ENCODE measurements around the gene ZBTB6. TPM values are rescaled to one million over a fixed set of nuclear protein-coding genes. Genes with fewer than 3 reads are reported as not detected.
A peak's percentile ranks its signal among the peaks of the same experiment; 100 is the strongest.

The ZBTB6 gene, protein sequence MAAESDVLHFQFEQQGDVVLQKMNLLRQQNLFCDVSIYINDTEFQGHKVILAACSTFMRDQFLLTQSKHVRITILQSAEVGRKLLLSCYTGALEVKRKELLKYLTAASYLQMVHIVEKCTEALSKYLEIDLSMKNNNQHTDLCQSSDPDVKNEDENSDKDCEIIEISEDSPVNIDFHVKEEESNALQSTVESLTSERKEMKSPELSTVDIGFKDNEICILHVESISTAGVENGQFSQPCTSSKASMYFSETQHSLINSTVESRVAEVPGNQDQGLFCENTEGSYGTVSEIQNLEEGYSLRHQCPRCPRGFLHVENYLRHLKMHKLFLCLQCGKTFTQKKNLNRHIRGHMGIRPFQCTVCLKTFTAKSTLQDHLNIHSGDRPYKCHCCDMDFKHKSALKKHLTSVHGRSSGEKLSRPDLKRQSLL
- 7.2 TPM for polyA plus RNA-seq (2013, experiment 1 of 2)
- polyA plus RNA-seq (2013, experiment 2 of 2): 7.9 TPM

- Histone ChIP-seq H3K79me1 (ENCODE audit: low read depth, low read length) (no peaks in the 10 kb centered on the region), H3K9ac (ENCODE audit: low read depth, low read length, poor library complexity) (peak within 1 kb of the TSS; percentile 96), H2BK12ac (ENCODE audit: low read length) (no peak within 1 kb of the TSS), H3K27ac (replicated peaks; ENCODE audit: low read length) (peak within 1 kb of the TSS; percentile 87), H3K4me3 (ENCODE audit: low read length in 2 of 2) (peak within 1 kb of the TSS; percentile 92 to 96), H2AK5ac (ENCODE audit: low read depth, low read length) (no peak within 1 kb of the TSS), H3K36me3 (replicated peaks in 1 of 2; ENCODE audit: control insufficient read depth in 2 of 2, insufficient read depth in 2 of 2, low read length in 2 of 2) (peaks cover 6 to 46% of the 10 kb centered on the region in 2 donors), H2AFZ (ENCODE audit: low read length) (peak within 1 kb of the TSS; percentile 90), H3K4me1 (ENCODE audit: control insufficient read depth in 2 of 2, insufficient read depth in 1 of 2, low read depth in 1 of 2, low read length in 2 of 2) (peaks cover 1 to 2% of the 10 kb centered on the region in 2 donors), H3K14ac (ENCODE audit: low read length) (no peak within 1 kb of the TSS), H3K9me3 (replicated peaks in 1 of 2; ENCODE audit: control insufficient read depth in 2 of 2, insufficient read depth in 1 of 2, low read depth in 1 of 2, low read length in 2 of 2) (no peaks in the 10 kb centered on the region), H3K4me2 (ENCODE audit: insufficient read depth, low read length, poor library complexity, severe bottlenecking) (peak within 1 kb of the TSS; percentile 59), H4K91ac (ENCODE audit: low read depth, low read length, poor library complexity) (no peak within 1 kb of the TSS), H4K8ac (ENCODE audit: low read depth, low read length) (no peak within 1 kb of the TSS), H3K23ac (ENCODE audit: low read depth, low read length, poor library complexity) (peak within 1 kb of the TSS; percentile 62), H3K4ac (ENCODE audit: low read length) (no peak within 1 kb of the TSS), H2BK5ac (ENCODE audit: low read length) (no peak within 1 kb of the TSS), H3K18ac (ENCODE audit: low read length) (peak within 1 kb of the TSS; percentile 88), H2BK120ac (ENCODE audit: low read depth, low read length) (no peak within 1 kb of the TSS), H2BK15ac (ENCODE audit: low read length) (no peak within 1 kb of the TSS), H3K27me3 (ENCODE audit: control insufficient read depth in 3 of 3, insufficient read depth in 3 of 3, low read depth in 1 of 3, low read length in 3 of 3) (no peaks in the 10 kb centered on the region)
- DNase-seq (ENCODE audit: low spot score): peak; percentile 56
- no CpG with 5 or more reads among the region's 35 CpGs for WGBS, 2 donors (ENCODE audit: extremely low coverage in 2 of 2, insufficient read length in 2 of 2, insufficient replicate concordance in 1 of 2)
Observed at GRCh38 chr9:122912964-122913673, at the start of gene ZBTB6. ZBTB6 (minus strand) TSS chr9:122913323; CDS start chr9:122912072, 1,251 bp downstream.

GRCh38 chr9:122961139-122961538 is 48.0 kb upstream of the ZBTB6 start:
- H2AFZ ChIP-seq (ENCODE audit: low read length): no peak overlapping the region
- no peaks in the 10 kb centered on the region for H3K4me1 ChIP-seq (ENCODE audit: control insufficient read depth in 2 of 2, insufficient read depth in 1 of 2, low read depth in 1 of 2, low read length in 2 of 2)
- no peak overlapping the region for H2BK5ac ChIP-seq (ENCODE audit: low read length)
- no peak overlapping the region for H2BK15ac ChIP-seq (ENCODE audit: low read length)
- WGBS, 2 donors (ENCODE audit: extremely low coverage in 2 of 2, insufficient read length in 2 of 2, insufficient replicate concordance in 1 of 2): no CpG with 5 or more reads among the region's 1 CpG
- H3K9me3 ChIP-seq (replicated peaks in 1 of 2; ENCODE audit: control insufficient read depth in 2 of 2, insufficient read depth in 1 of 2, low read depth in 1 of 2, low read length in 2 of 2): peaks cover 0 to 18% of the 10 kb centered on the region in 2 donors
- H3K18ac ChIP-seq (ENCODE audit: low read length): no peak overlapping the region
- no peak overlapping the region for H4K91ac ChIP-seq (ENCODE audit: low read depth, low read length, poor library complexity)
- peaks cover 0 to 89% of the 10 kb centered on the region in 2 donors for H3K36me3 ChIP-seq (replicated peaks in 1 of 2; ENCODE audit: control insufficient read depth in 2 of 2, insufficient read depth in 2 of 2, low read length in 2 of 2)
- no peak overlapping the region for H2BK12ac ChIP-seq (ENCODE audit: low read length)
- H3K4me3 ChIP-seq (ENCODE audit: low read length in 2 of 2): no peak overlapping the region
- H3K4ac ChIP-seq (ENCODE audit: low read length): no peak overlapping the region
- no peak overlapping the region for H3K4me2 ChIP-seq (ENCODE audit: insufficient read depth, low read length, poor library complexity, severe bottlenecking)
- no peak overlapping the region for H3K9ac ChIP-seq (ENCODE audit: low read depth, low read length, poor library complexity)
- H2AK5ac ChIP-seq (ENCODE audit: low read depth, low read length): no peak overlapping the region
- no peak overlapping the region for H3K14ac ChIP-seq (ENCODE audit: low read length)
- no peak overlapping the region for H2BK120ac ChIP-seq (ENCODE audit: low read depth, low read length)
- no peak overlapping the region for H3K23ac ChIP-seq (ENCODE audit: low read depth, low read length, poor library complexity)
- H3K27me3 ChIP-seq (ENCODE audit: control insufficient read depth in 3 of 3, insufficient read depth in 3 of 3, low read depth in 1 of 3, low read length in 3 of 3): no peaks in the 10 kb centered on the region
- H4K8ac ChIP-seq (ENCODE audit: low read depth, low read length): no peak overlapping the region
- H3K27ac ChIP-seq (replicated peaks; ENCODE audit: low read length): no peak overlapping the region
- no peaks in the 10 kb centered on the region for H3K79me1 ChIP-seq (ENCODE audit: low read depth, low read length)
- no peak for DNase-seq (ENCODE audit: low spot score)

GRCh38 chr9:122955961-122956360 is 42.8 kb upstream of the ZBTB6 start:
- Histone ChIP-seq H3K18ac (ENCODE audit: low read length) (no peak overlapping the region), H3K4ac (ENCODE audit: low read length) (no peak overlapping the region), H4K8ac (ENCODE audit: low read depth, low read length) (no peak overlapping the region), H3K23ac (ENCODE audit: low read depth, low read length, poor library complexity) (no peak overlapping the region), H3K79me1 (ENCODE audit: low read depth, low read length) (peaks cover 3% of the 10 kb centered on the region), H3K9me3 (replicated peaks in 1 of 2; ENCODE audit: control insufficient read depth in 2 of 2, insufficient read depth in 1 of 2, low read depth in 1 of 2, low read length in 2 of 2) (peaks cover 0 to 19% of the 10 kb centered on the region in 2 donors), H3K4me3 (ENCODE audit: low read length in 2 of 2) (no peak overlapping the region), H3K27me3 (ENCODE audit: control insufficient read depth in 3 of 3, insufficient read depth in 3 of 3, low read depth in 1 of 3, low read length in 3 of 3) (no peaks in the 10 kb centered on the region), H2BK12ac (ENCODE audit: low read length) (no peak overlapping the region), H4K91ac (ENCODE audit: low read depth, low read length, poor library complexity) (no peak overlapping the region), H2BK120ac (ENCODE audit: low read depth, low read length) (no peak overlapping the region), H3K4me2 (ENCODE audit: insufficient read depth, low read length, poor library complexity, severe bottlenecking) (no peak overlapping the region), H3K9ac (ENCODE audit: low read depth, low read length, poor library complexity) (no peak overlapping the region), H2AK5ac (ENCODE audit: low read depth, low read length) (no peak overlapping the region), H3K36me3 (replicated peaks in 1 of 2; ENCODE audit: control insufficient read depth in 2 of 2, insufficient read depth in 2 of 2, low read length in 2 of 2) (peaks cover 0 to 44% of the 10 kb centered on the region in 2 donors), H2BK15ac (ENCODE audit: low read length) (no peak overlapping the region), H2AFZ (ENCODE audit: low read length) (no peak overlapping the region), H3K4me1 (ENCODE audit: control insufficient read depth in 2 of 2, insufficient read depth in 1 of 2, low read depth in 1 of 2, low read length in 2 of 2) (no peaks in the 10 kb centered on the region), H3K14ac (ENCODE audit: low read length) (no peak overlapping the region), H3K27ac (replicated peaks; ENCODE audit: low read length) (no peak overlapping the region), H2BK5ac (ENCODE audit: low read length) (no peak overlapping the region)
- DNase-seq (ENCODE audit: low spot score): no peak

DNA sequence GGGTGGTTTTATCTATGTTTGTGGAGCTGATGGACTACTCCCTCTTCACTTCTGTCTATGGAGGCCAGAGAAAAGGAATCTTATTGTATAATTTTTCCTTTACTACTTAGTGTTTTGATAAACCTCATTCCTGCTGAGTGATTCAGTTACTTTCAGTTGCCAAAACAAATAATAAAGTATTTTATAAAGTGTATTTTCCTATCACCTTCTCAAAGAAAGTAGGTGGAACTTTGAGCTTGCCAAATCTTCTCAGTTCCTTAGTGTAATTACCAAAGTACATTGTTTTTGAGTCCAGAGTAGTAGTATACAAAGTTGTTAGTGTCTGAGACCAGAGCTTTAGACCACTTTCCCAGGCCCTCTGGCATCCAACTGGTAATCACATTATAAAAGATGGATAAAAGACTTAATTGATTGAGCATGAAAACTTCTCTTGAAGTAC is 41.1 kb upstream of the ZBTB6 start:
- Histone ChIP-seq H3K4ac (ENCODE audit: low read length) (no peak overlapping the region), H2BK5ac (ENCODE audit: low read length) (no peak overlapping the region), H3K4me1 (ENCODE audit: control insufficient read depth in 2 of 2, insufficient read depth in 1 of 2, low read depth in 1 of 2, low read length in 2 of 2) (peaks cover 1 to 3% of the 10 kb centered on the region in 2 donors), H3K23ac (ENCODE audit: low read depth, low read length, poor library complexity) (no peak overlapping the region), H2AFZ (ENCODE audit: low read length) (no peak overlapping the region), H3K27ac (replicated peaks; ENCODE audit: low read length) (no peak overlapping the region), H3K27me3 (ENCODE audit: control insufficient read depth in 3 of 3, insufficient read depth in 3 of 3, low read depth in 1 of 3, low read length in 3 of 3) (no peaks in the 10 kb centered on the region), H2BK15ac (ENCODE audit: low read length) (no peak overlapping the region), H3K79me1 (ENCODE audit: low read depth, low read length) (peaks cover 3% of the 10 kb centered on the region), H3K9ac (ENCODE audit: low read depth, low read length, poor library complexity) (no peak overlapping the region), H2BK120ac (ENCODE audit: low read depth, low read length) (no peak overlapping the region), H3K18ac (ENCODE audit: low read length) (no peak overlapping the region), H3K36me3 (replicated peaks in 1 of 2; ENCODE audit: control insufficient read depth in 2 of 2, insufficient read depth in 2 of 2, low read length in 2 of 2) (peaks cover 0 to 29% of the 10 kb centered on the region in 2 donors), H2AK5ac (ENCODE audit: low read depth, low read length) (no peak overlapping the region), H3K4me3 (ENCODE audit: low read length in 2 of 2) (no peak overlapping the region), H4K91ac (ENCODE audit: low read depth, low read length, poor library complexity) (no peak overlapping the region), H2BK12ac (ENCODE audit: low read length) (no peak overlapping the region), H4K8ac (ENCODE audit: low read depth, low read length) (no peak overlapping the region), H3K9me3 (replicated peaks in 1 of 2; ENCODE audit: control insufficient read depth in 2 of 2, insufficient read depth in 1 of 2, low read depth in 1 of 2, low read length in 2 of 2) (peaks cover 0 to 5% of the 10 kb centered on the region in 2 donors), H3K14ac (ENCODE audit: low read length) (no peak overlapping the region), H3K4me2 (ENCODE audit: insufficient read depth, low read length, poor library complexity, severe bottlenecking) (no peak overlapping the region)
- DNase-seq (ENCODE audit: low spot score): no peak
